ENCODE results near the gene NDUFAF5.

GRCh38 chr20:13862245-13862644, 77.4 kb downstream of the NDUFAF5 start:
- no peak for TF ChIP-seq ZNF274 (IDR thresholded peaks at IDR 0.05; ENCODE audit: low read depth, low read length)
- TF ChIP-seq SUZ12 (IDR thresholded peaks at IDR 0.05; ENCODE audit: extremely low read depth, insufficient read depth, insufficient read length) = no peak
